Lung (tissue), 12 donors: ENCODE data around the gene DUSP9. TPM values are rescaled to one million over a fixed set of nuclear protein-coding genes. Genes with fewer than 3 reads are reported as not detected.
A peak's percentile ranks its signal among the peaks of the same experiment; 100 is the strongest.

Experiments used
- ATAC-seq: fragments of 200-7000 bp; cut with Tn5 transposase; one replicate; pipeline ENCODE4 v1.9.1; 2020; ENCODE audit warnings: moderate number of reproducible peaks; ENCODE audit not compliant: insufficient read depth, low FRiP score
- DNase-seq, 3 donors: peaks; one replicate each; pipeline ENCODE4 v3.0.0-alpha.2; 2013 to 2017
- H3K27ac ChIP-seq, 2 donors: one replicate each; pipeline ENCODE4 v1.5.1; 2013; ENCODE audit warnings: mild to moderate bottlenecking in 2 of 2, moderate library complexity in 2 of 2, control low read depth in 1 of 2, inconsistent platforms in 1 of 2, low read depth in 1 of 2, low read length in 1 of 2
- H3K27me3 ChIP-seq, 3 donors: one replicate each; pipeline ENCODE4 v1.5.1; 2013; ENCODE audit warnings: low read length in 2 of 3; ENCODE audit not compliant: control insufficient read depth in 3 of 3, insufficient read depth in 3 of 3
- H3K36me3 ChIP-seq, 4 donors: one replicate each; pipeline ENCODE4 v1.5.1; 2013; ENCODE audit warnings: low read length in 4 of 4, mild to moderate bottlenecking in 1 of 4, moderate library complexity in 1 of 4; ENCODE audit not compliant: control insufficient read depth in 4 of 4, insufficient read depth in 4 of 4
- H3K4me1 ChIP-seq, 5 donors: one replicate each; pipeline ENCODE4 v1.5.1; 2013; ENCODE audit warnings: low read length in 5 of 5, mild to moderate bottlenecking in 2 of 5, moderate library complexity in 1 of 5; ENCODE audit not compliant: control insufficient read depth in 5 of 5, insufficient read depth in 5 of 5
- H3K4me3 ChIP-seq: one replicate; pipeline ENCODE4 v1.5.1; 2013; ENCODE audit warnings: mild to moderate bottlenecking, control low read depth, moderate library complexity
- H3K9ac ChIP-seq, 2 donors: one replicate each; pipeline ENCODE4 v1.5.1; 2013; ENCODE audit warnings: low read length in 2 of 2, control low read depth in 1 of 2; ENCODE audit not compliant: insufficient read depth in 1 of 2
- H3K9me3 ChIP-seq, 4 donors: one replicate each; pipeline ENCODE4 v1.5.1; 2013; ENCODE audit warnings: low read length in 3 of 4, mild to moderate bottlenecking in 1 of 4, moderate library complexity in 1 of 4; ENCODE audit not compliant: control insufficient read depth in 4 of 4, insufficient read depth in 3 of 4
- CTCF ChIP-seq: IDR thresholded peaks from 2 replicates; pipeline ENCODE4 v1.5.1; 2012; ENCODE audit warnings: mild to moderate bottlenecking; ENCODE audit errors: control extremely low read depth, extremely low read depth
- whole genome bisulfite sequencing, 2 donors: extraction: QIAGEN DNeasy Blood & Tissue Kit; methylation state at CpG; one replicate each; pipeline ENCODE4 v1.1.7; 2013; 5-methylcytosine and 5-hydroxymethylcytosine counted together
- polyA plus RNA-seq, 2 donors: library from polyadenylated mRNA; stranded (reverse); fragments of 200-250 nt; gene quantifications; one replicate each; pipeline ENCODE4 v1.2.1, GENCODE V29; 2013
- total RNA-seq, 2 donors: library from RNA; depleted of rRNA in 1 of 2; stranded (reverse); fragments of >200 nt in 1 of 2; gene quantifications; one replicate each; pipeline ENCODE4 v1.2.1, GENCODE V29; 2014 to 2021
- donor health status: control.
- donor health status: control.
- donor health status: Bipolar disorder and iron deficiency.
- donor health status: healthy.
- donor health status: DM: yes; HTN: yes; CAD: no.

Gene DUSP9
- total and polyA plus RNA-seq, 4 donors: 0.10 to 0.55 (median 0.23) TPM

DNA sequence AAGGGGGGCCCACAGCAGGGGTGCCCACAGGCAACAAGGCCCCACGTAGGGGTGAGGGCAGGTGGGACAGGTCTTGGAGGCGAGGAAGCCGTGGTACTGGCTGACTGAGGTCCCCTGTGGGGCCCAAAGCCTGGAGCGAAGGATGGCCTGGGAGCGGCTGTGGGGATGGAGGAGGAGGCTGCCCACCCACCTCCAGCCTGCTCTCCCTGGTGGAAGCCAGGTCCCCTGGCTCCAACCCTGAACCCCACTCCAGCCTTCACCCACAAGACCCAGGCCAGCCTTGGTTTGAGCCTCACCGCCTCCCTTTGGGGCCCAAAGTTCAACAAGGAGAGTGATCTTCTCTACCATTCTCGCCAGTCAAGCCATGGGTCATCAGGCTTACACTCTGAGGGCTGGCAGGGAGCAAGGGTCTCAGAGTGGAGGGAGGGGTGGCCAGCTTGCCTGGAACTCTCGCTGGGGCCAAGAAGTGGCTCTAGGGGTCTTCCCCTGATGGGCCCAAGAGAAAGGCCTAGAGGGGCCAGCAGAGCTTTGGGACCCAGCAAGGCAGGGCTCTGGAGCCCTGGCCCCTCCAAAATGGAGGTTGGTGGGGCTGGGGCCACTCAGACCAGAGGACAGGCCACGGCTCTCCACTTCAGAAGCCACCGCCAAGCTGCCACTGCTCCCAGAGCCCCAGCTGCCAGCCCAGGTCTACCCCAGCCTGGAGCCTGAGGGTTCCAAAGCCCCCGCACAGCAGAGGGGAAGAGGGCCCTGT, 21.6 kb downstream of the DUSP9 start:
- no peak overlapping the region for H3K4me3 ChIP-seq
- TF ChIP-seq CTCF: no peak
- DNase-seq (no peak), ATAC-seq (no peak)
- 83 to 96% methylated on average over 5 to 11 of the region's 11 CpGs for WGBS, 2 donors
- no peak overlapping the region for H3K27ac ChIP-seq
- no peak overlapping the region for H3K9ac ChIP-seq
- peaks cover 0 to 17% (median 0%) of the 10 kb centered on the region in 4 donors for H3K9me3 ChIP-seq
- H3K27me3 ChIP-seq: peaks cover 2 to 14% (median 12%) of the 10 kb centered on the region in 3 donors
- H3K36me3 ChIP-seq: no peaks in the 10 kb centered on the region
- H3K4me1 ChIP-seq: no peaks in the 10 kb centered on the region

- TF ChIP-seq CTCF: peak; percentile 23
- Histone ChIP-seq H3K4me1 (no peaks in the 10 kb centered on the region), H3K36me3 (no peaks in the 10 kb centered on the region), H3K27ac (no peak overlapping the region), H3K9me3 (peaks cover 0 to 17% (median 0%) of the 10 kb centered on the region in 4 donors), H3K4me3 (no peak overlapping the region), H3K27me3 (peaks cover 2 to 14% (median 12%) of the 10 kb centered on the region in 3 donors), H3K9ac (no peak overlapping the region)
- 26 to 61% methylated on average over 9 to 17 of the region's 17 CpGs for WGBS, 2 donors
- peak; percentile 63 for ATAC-seq
- DNase-seq: peak in 1 of 3 donors; percentile 39
Observed at GRCh38 chrX:153669174-153669890, 22.3 kb downstream of the DUSP9 start.

DNA sequence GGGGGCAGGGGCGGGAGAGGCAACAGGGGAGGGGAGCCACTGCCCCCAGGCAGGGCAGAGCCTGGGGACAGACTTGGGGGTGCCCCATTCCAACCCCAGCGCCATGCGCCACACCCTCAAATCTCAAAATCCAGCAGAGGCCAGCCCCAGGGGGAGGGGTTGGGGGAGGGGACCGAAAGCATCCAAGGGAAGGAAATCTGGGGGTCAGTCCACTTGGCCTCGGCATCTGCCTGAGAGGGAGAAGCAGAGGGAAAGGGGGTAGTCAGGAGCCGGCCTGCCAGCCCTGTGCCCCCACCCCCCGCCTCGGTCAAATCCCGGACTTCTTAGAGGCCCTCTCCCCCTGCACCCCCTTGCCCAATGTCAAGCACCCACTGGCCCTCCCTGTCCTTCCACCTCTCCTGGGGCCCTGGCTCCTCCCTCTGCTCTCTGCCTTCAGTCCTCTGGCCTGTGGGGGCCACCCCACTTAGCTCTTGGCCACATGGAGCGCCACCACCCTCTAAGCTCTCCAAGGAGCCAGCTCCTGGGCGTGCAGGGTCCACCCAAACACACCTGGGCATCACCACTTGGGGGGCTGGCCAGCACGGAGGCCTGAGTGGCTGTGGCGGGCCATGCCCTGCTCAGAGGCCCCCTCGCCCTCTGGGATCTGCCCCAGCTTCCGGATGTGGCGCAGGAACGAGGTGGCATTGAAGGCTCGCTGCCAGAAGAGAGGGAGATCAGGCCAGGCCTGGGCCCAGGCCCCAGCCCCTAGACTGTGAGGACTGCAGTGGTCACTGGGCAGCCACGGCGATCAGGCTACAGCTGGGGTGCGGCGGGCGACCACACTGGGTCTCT, 23.1 kb downstream of the DUSP9 start:
- no peak overlapping the region for H3K4me3 ChIP-seq
- H3K9me3 ChIP-seq: peaks cover 0 to 17% (median 0%) of the 10 kb centered on the region in 4 donors
- 78 to 100% methylated on average over 10 to 23 of the region's 23 CpGs for WGBS, 2 donors
- no peaks in the 10 kb centered on the region for H3K36me3 ChIP-seq
- no peaks in the 10 kb centered on the region for H3K4me1 ChIP-seq
- ATAC-seq: no peak
- no peak overlapping the region for H3K27ac ChIP-seq
- no peak for TF ChIP-seq CTCF
- H3K9ac ChIP-seq: no peak overlapping the region
- DNase-seq: no peak
- peaks cover 9 to 20% (median 19%) of the 10 kb centered on the region in 3 donors for H3K27me3 ChIP-seq
